ENCODE measurements around the gene FGF1. TPM values are rescaled to one million over a fixed set of nuclear protein-coding genes. Genes with fewer than 3 reads are reported as not detected.

Gene FGF1
- total and polyA plus RNA-seq, 2 of the 4 experiments (the other 2 are of a cell fraction): 7.6 to 7.7 TPM

DNA sequence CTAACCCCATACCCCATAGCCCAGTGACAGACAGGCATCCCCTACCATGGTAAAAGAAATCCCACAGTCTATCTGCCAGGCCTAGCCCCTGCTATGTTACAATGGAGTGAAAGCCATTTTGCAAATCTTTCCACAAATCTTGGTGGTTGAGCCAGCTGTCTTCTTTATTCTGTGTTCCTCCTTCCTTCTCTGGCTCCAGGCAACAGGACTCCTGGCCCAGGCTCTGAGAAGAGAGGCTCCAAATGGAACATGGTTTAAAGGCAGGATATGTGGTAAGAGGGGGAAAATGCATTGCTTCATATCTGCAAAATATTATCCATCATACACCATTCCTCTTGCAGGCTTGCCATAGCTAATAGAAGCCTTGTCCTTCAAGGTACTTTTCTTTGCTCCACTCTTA, 25.2 kb downstream of the FGF1 start:
- Histone ChIP-seq H2BK15ac (ENCODE audit: low read depth, low read length) (no peak overlapping the region), H2BK120ac (ENCODE audit: low read depth, low read length) (no peak overlapping the region), H3K9me3 (ENCODE audit: control insufficient read depth, insufficient read depth, low read length) (0 out of 2 replicates have a peak, but pooled peaks cover 2% of the 10 kb centered on the region), H3K36me3 (ENCODE audit: control insufficient read depth, insufficient read depth, low read length) (no peaks in the 10 kb centered on the region), H2AFZ (replicated peaks; ENCODE audit: low read length, poor library complexity) (no peak overlapping the region), H4K91ac (ENCODE audit: insufficient read depth, low read depth, low read length) (no peak overlapping the region), H2AK9ac (replicated peaks; ENCODE audit: low read depth, low read length, poor library complexity) (no peak overlapping the region), H4K8ac (ENCODE audit: low read depth in 2 of 2, low read length in 2 of 2) (no peak overlapping the region), H3K4me1 (ENCODE audit: control insufficient read depth, insufficient read depth, low read length) (peaks cover under 1% of the 10 kb centered on the region), H3K4me2 (ENCODE audit: low read depth, low read length) (no peak overlapping the region), H2AK5ac (ENCODE audit: low read depth, low read length) (no peak overlapping the region), H3K4ac (ENCODE audit: low read depth, low read length) (no peak overlapping the region), H3K23ac (ENCODE audit: low read depth, low read length) (no peak overlapping the region), H3K56ac (ENCODE audit: extremely low read depth, insufficient read depth, low read length) (no peak overlapping the region), H3K9ac (ENCODE audit: low read depth, low read length) (no peak overlapping the region), H3K27ac (ENCODE audit: insufficient read depth, low read length) (no peak overlapping the region), H3K18ac (ENCODE audit: low read depth, low read length) (no peak overlapping the region), H3K27me3 (ENCODE audit: control insufficient read depth, insufficient read depth, low read length) (no peaks in the 10 kb centered on the region), H4K5ac (ENCODE audit: low read depth, low read length) (no peak overlapping the region), H2BK5ac (ENCODE audit: low read depth, low read length, poor library complexity, severe bottlenecking) (no peak overlapping the region), H3K4me3 (ENCODE audit: insufficient read depth, low read depth, low read length) (no peak overlapping the region), H3K9me1 (ENCODE audit: insufficient read depth, low read length) (no peaks in the 10 kb centered on the region), H4K20me1 (ENCODE audit: insufficient read depth, low read length) (no peaks in the 10 kb centered on the region), H3K14ac (replicated peaks; ENCODE audit: low read depth, low read length) (no peak overlapping the region), H2BK20ac (ENCODE audit: low read depth, low read length) (no peak overlapping the region), H3K79me1 (ENCODE audit: low read depth in 1 of 2, low read length in 2 of 2) (no peaks in the 10 kb centered on the region)
- DNase-seq (no peak), ATAC-seq (ENCODE audit: low read depth) (no peak)
- ChIA-PET CTCF (no interaction called here), POLR2A (ENCODE audit: unreplicated experiment) (no interaction called here)
- dilution Hi-C loops (cut with HindIII; ENCODE audit: low sequenced_read_pairs, unreplicated experiment) (no loop called here), in situ Hi-C loops (cut with MboI; ENCODE audit: low sequenced_read_pairs) (no loop called here), intact Hi-C loops (cut with micrococcal nuclease) (no loop called here)
- no peak for TF ChIP-seq MAFK (IDR thresholded peaks at IDR 0.05; ENCODE audit: low read depth, low read length)
- TF ChIP-seq, protein P1, sequence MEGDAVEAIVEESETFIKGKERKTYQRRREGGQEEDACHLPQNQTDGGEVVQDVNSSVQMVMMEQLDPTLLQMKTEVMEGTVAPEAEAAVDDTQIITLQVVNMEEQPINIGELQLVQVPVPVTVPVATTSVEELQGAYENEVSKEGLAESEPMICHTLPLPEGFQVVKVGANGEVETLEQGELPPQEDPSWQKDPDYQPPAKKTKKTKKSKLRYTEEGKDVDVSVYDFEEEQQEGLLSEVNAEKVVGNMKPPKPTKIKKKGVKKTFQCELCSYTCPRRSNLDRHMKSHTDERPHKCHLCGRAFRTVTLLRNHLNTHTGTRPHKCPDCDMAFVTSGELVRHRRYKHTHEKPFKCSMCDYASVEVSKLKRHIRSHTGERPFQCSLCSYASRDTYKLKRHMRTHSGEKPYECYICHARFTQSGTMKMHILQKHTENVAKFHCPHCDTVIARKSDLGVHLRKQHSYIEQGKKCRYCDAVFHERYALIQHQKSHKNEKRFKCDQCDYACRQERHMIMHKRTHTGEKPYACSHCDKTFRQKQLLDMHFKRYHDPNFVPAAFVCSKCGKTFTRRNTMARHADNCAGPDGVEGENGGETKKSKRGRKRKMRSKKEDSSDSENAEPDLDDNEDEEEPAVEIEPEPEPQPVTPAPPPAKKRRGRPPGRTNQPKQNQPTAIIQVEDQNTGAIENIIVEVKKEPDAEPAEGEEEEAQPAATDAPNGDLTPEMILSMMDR (conservative IDR thresholded peaks at IDR 0.05; ENCODE audit: low read depth, low read length): no peak
- TF ChIP-seq, protein P2, sequence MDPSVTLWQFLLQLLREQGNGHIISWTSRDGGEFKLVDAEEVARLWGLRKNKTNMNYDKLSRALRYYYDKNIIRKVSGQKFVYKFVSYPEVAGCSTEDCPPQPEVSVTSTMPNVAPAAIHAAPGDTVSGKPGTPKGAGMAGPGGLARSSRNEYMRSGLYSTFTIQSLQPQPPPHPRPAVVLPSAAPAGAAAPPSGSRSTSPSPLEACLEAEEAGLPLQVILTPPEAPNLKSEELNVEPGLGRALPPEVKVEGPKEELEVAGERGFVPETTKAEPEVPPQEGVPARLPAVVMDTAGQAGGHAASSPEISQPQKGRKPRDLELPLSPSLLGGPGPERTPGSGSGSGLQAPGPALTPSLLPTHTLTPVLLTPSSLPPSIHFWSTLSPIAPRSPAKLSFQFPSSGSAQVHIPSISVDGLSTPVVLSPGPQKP (IDR thresholded peaks at IDR 0.05; ENCODE audit: borderline replicate concordance, low read depth, low read length): no peak
- TF ChIP-seq MAZ (IDR thresholded peaks at IDR 0.05; ENCODE audit: borderline replicate concordance, low read depth, low read length): no peak
- no peak for TF ChIP-seq NFE2L2 (IDR thresholded peaks at IDR 0.05; ENCODE audit: low read depth, low read length)
- no peak for TF ChIP-seq CHD1 (IDR thresholded peaks at IDR 0.05; ENCODE audit: low read depth, low read length)
- no peak for TF ChIP-seq RCOR1 (IDR thresholded peaks at IDR 0.05; ENCODE audit: insufficient replicate concordance, low read length)
- no peak for TF ChIP-seq MXI1 (IDR thresholded peaks at IDR 0.05; ENCODE audit: borderline replicate concordance, low read depth, low read length)
- no peak for TF ChIP-seq POLR2A (IDR thresholded peaks at IDR 0.05; ENCODE audit: low read depth, low read length)
- TF ChIP-seq FOS (IDR thresholded peaks at IDR 0.05; ENCODE audit: low read depth, low read length): no peak
- BruUV-seq (replicated peaks): no TSS peak
